Upper lobe of left lung (tissue), 4 donors: ENCODE data around the gene FTO.

Experiments used
- POLR2AphosphoS5 ChIP-seq, 2 donors: sonication (generic); formaldehyde crosslinking; IDR thresholded peaks; one replicate each; pipeline ENCODE4 v1.5.1; 2017; ENCODE audit warnings: antibody characterized with exemption in 2 of 2
- TF ChIP-seq, protein P1 (sequence below), 6 experiments: fragments of 450-650 bp in 4 of 6; fragments of 200-600 bp in 2 of 6; sonication (generic) in 2 of 6; IDR thresholded peaks; one replicate each; pipeline ENCODE4 v1.5.1; 2016 to 2019; ENCODE audit warnings: antibody characterized with exemption in 6 of 6

DNA sequence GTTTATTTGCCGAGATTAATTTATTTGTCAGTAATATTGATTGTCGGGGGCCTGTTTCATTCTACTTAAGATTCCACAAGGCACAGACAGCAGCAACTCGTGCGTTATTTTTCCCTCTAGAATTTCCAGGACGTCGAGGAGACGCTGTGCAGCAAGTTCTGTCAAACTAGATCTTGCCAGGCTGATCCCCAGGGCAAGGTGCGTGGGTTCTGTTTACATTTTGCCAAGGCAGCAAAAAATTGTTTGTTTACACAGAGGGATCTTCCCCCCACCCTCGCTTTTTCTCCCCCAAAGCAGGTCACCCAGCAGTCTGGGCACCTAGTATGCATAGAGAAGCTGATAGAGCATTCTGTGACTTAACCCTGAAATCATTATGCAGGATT lies 471.2 kb downstream of the FTO start:
- TF ChIP-seq, protein P1, sequence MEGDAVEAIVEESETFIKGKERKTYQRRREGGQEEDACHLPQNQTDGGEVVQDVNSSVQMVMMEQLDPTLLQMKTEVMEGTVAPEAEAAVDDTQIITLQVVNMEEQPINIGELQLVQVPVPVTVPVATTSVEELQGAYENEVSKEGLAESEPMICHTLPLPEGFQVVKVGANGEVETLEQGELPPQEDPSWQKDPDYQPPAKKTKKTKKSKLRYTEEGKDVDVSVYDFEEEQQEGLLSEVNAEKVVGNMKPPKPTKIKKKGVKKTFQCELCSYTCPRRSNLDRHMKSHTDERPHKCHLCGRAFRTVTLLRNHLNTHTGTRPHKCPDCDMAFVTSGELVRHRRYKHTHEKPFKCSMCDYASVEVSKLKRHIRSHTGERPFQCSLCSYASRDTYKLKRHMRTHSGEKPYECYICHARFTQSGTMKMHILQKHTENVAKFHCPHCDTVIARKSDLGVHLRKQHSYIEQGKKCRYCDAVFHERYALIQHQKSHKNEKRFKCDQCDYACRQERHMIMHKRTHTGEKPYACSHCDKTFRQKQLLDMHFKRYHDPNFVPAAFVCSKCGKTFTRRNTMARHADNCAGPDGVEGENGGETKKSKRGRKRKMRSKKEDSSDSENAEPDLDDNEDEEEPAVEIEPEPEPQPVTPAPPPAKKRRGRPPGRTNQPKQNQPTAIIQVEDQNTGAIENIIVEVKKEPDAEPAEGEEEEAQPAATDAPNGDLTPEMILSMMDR (IDR thresholded peaks at IDR 0.05) = no peak
- TF ChIP-seq POLR2AphosphoS5 (IDR thresholded peaks at IDR 0.05) = no peak
